Cardiac muscle cell (in vitro differentiated cells and primary cell): ENCODE measurements around the gene ARHGAP33. TPM values are rescaled to one million over a fixed set of nuclear protein-coding genes. Genes with fewer than 3 reads are reported as not detected.

Experiments
- DNase-seq, 2 donors: peaks; one replicate each; pipeline versions ENCODE4 v3.0.0 to v3.0.0-alpha.2; 2010 to 2017; ENCODE audit warnings: low read depth in 1 of 2, low spot score in 1 of 2
- H3K27ac ChIP-seq: fragments of 200-600 bp; sonication (generic); 2 replicates; pipeline ENCODE4 v1.5.1; 2016
- H3K27me3 ChIP-seq: fragments of 200-600 bp; sonication (generic); 2 replicates; pipeline ENCODE4 v1.6.0; 2016; ENCODE audit warnings: control low read depth
- H3K36me3 ChIP-seq: fragments of 200-600 bp; sonication (generic); 2 replicates; pipeline ENCODE4 v1.5.1; 2016; ENCODE audit warnings: control low read depth
- H3K4me1 ChIP-seq: fragments of 200-600 bp; sonication (generic); 2 replicates; pipeline ENCODE4 v1.8.1; 2017; ENCODE audit warnings: low read depth, mild to moderate bottlenecking, mixed run types
- H3K4me3 ChIP-seq: fragments of 200-600 bp; sonication (generic); 2 replicates; pipeline ENCODE4 v1.5.1; 2016; ENCODE audit warnings: mild to moderate bottlenecking
- H3K9me3 ChIP-seq: fragments of 200-600 bp; sonication (generic); 2 replicates; pipeline ENCODE4 v1.5.1; 2017; ENCODE audit warnings: low read depth, mild to moderate bottlenecking, control low read depth
- polyA plus RNA-seq: library from polyadenylated mRNA; unstranded; fragments of >200 nt; fragmentation: Nextera tagmentation; extraction: Ambion mirVana; gene quantifications from 2 replicates; pipeline ENCODE4 v1.2.1, GENCODE V29; 2016
- total RNA-seq: library from RNA; depleted of rRNA; stranded (reverse); fragments of >200 nt; gene quantifications from 2 replicates; pipeline ENCODE4 v1.2.3, GENCODE V29; 2016
- TF ChIP-seq, protein P1 (sequence below): IDR thresholded peaks from 2 replicates; pipeline ENCODE4 v1.5.1; 2012; ENCODE audit warnings: low read depth, mild to moderate bottlenecking, low read length

ARHGAP33 gene
- total and polyA plus RNA-seq, 2 experiments from 2014 or later = 16.1 to 47.4 TPM

DNA sequence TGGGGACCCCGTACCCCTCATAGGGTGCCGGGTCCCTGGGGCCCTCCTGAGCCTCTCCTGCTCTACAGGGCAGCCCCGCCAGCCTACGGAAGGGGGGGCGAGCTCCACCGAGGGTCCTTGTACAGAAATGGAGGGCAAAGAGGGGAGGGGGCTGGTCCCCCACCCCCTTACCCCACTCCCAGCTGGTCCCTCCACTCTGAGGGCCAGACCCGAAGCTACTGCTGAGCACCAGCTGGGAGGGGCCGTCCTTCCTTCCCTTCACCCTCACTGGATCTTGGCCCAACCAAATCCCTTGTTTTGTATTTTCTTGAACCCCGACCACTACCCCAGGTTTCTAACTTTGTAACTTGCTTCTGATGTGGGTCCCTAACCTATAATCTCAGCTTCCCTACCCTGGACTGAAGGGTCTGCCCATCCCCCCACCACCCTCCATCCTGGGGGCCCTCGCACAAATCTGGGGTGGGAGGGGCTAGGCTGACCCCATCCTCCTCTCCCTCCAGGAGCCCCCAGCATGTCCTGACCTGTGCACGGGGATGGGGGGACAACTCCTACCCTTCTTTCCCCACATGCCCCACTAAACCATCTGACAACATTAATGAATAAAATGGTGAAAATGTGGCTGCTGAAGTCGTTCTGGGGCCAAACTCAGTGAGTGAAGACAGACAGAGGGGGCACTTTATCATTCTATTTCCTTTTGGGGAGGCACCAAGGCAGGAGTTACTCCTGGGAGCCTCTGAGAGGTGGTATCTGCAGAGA, 13.0 kb downstream of the ARHGAP33 start:
- H3K4me3 ChIP-seq = no peak overlapping the region
- no peaks in the 10 kb centered on the region for H3K36me3 ChIP-seq
- no peak overlapping the region for H3K27ac ChIP-seq
- no peaks in the 10 kb centered on the region for H3K4me1 ChIP-seq
- no peaks in the 10 kb centered on the region for H3K27me3 ChIP-seq
- TF ChIP-seq, protein P1, sequence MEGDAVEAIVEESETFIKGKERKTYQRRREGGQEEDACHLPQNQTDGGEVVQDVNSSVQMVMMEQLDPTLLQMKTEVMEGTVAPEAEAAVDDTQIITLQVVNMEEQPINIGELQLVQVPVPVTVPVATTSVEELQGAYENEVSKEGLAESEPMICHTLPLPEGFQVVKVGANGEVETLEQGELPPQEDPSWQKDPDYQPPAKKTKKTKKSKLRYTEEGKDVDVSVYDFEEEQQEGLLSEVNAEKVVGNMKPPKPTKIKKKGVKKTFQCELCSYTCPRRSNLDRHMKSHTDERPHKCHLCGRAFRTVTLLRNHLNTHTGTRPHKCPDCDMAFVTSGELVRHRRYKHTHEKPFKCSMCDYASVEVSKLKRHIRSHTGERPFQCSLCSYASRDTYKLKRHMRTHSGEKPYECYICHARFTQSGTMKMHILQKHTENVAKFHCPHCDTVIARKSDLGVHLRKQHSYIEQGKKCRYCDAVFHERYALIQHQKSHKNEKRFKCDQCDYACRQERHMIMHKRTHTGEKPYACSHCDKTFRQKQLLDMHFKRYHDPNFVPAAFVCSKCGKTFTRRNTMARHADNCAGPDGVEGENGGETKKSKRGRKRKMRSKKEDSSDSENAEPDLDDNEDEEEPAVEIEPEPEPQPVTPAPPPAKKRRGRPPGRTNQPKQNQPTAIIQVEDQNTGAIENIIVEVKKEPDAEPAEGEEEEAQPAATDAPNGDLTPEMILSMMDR = no peak
- DNase-seq = no peak
- H3K9me3 ChIP-seq = no peaks in the 10 kb centered on the region

DNA sequence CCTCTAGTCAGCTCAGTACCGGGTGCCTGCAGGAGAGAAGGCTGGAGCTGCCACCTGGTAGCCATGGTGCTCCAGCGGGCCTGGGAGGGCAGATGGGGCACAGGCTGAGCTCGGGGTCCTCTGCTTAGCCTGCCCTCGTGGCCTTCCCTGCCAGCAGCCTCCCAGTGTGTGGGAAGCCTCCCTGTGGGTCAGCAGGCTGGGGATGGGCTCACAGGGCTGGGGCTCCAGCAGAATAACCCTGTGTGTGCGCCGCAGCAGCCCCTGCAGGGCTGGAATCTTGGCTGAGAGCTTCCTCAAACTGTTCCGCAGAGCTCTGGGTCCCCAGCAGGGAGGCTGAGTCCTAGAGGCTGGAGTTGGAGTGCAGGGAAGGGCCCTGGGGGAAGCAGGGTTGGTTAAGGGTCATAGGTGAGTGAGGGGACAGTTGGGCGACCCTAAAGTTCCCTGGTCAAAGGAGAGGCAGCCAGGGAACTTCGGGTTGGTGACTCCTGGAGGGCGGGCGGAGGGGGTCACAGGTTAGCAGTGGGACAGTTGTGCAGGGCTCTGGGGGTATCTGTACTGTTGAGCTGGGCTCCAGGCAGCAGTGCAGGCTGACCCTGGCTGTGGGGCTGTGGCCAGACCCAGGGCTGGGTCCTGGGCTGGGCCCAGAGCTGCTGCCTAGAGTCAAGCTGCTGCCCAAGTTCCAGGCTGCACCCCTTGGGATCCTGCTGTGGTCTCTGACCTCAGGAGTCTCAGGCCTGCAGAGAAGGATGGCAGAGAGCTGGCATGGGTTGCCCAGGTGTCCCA, 14.0 kb downstream of the ARHGAP33 start:
- TF ChIP-seq, protein P1 = no peak
- Histone ChIP-seq H3K27ac (no peak overlapping the region), H3K4me1 (no peaks in the 10 kb centered on the region), H3K9me3 (no peaks in the 10 kb centered on the region), H3K4me3 (no peak overlapping the region), H3K27me3 (no peaks in the 10 kb centered on the region), H3K36me3 (no peaks in the 10 kb centered on the region)
- no peak for DNase-seq

- TF ChIP-seq, protein P1 = no peak
Observed at GRCh38 chr19:35789978-35790944, 14.9 kb downstream of the ARHGAP33 start.

GRCh38 chr19:35790981-35791813, 15.8 kb downstream of the ARHGAP33 start:
- no peaks in the 10 kb centered on the region for H3K9me3 ChIP-seq

More at GRCh38 chr19:35789978-35790944, 14.9 kb downstream of the ARHGAP33 start:
- no peak overlapping the region for H3K27ac ChIP-seq
- H3K9me3 ChIP-seq = no peaks in the 10 kb centered on the region
- H3K36me3 ChIP-seq = no peaks in the 10 kb centered on the region
- no peak for DNase-seq
- peaks cover 5% of the 10 kb centered on the region for H3K27me3 ChIP-seq
- no peaks in the 10 kb centered on the region for H3K4me1 ChIP-seq
- H3K4me3 ChIP-seq = no peak overlapping the region

More at GRCh38 chr19:35790981-35791813, 15.8 kb downstream of the ARHGAP33 start:
- Histone ChIP-seq H3K27ac (no peak overlapping the region), H3K4me3 (no peak overlapping the region), H3K27me3 (peaks cover 15% of the 10 kb centered on the region), H3K4me1 (no peaks in the 10 kb centered on the region), H3K36me3 (no peaks in the 10 kb centered on the region)
- TF ChIP-seq, protein P1 = no peak
- DNase-seq = no peak
